NB4 (cell line): Measurements from ENCODE around the gene HERPUD1.

Experiments used
- DNase-seq: peaks from one replicate; pipeline ENCODE4 v3.0.0; 2010; ENCODE audit warnings: low read depth
- H3K4me3 ChIP-seq: one replicate; pipeline ENCODE4 v1.5.1; 2011; ENCODE audit warnings: mild to moderate bottlenecking, low read depth, low read length, moderate library complexity
- CTCF ChIP-seq: IDR thresholded peaks from one replicate; pipeline ENCODE4 v1.5.1; 2012; ENCODE audit warnings: low read depth, low read length
- MAX ChIP-seq: IDR thresholded peaks from 2 replicates; pipeline ENCODE4 v1.6.1; 2011; ENCODE audit warnings: low read depth, low read length
- MYC ChIP-seq: IDR thresholded peaks from 2 replicates; pipeline ENCODE4 v1.6.1; 2011; ENCODE audit warnings: low read depth, low read length
- POLR2A ChIP-seq: IDR thresholded peaks from 2 replicates; pipeline ENCODE4 v1.6.1; 2011; ENCODE audit warnings: mild to moderate bottlenecking; ENCODE audit not compliant: insufficient read length; ENCODE audit errors: extremely low read depth

The HERPUD1 gene

DNA sequence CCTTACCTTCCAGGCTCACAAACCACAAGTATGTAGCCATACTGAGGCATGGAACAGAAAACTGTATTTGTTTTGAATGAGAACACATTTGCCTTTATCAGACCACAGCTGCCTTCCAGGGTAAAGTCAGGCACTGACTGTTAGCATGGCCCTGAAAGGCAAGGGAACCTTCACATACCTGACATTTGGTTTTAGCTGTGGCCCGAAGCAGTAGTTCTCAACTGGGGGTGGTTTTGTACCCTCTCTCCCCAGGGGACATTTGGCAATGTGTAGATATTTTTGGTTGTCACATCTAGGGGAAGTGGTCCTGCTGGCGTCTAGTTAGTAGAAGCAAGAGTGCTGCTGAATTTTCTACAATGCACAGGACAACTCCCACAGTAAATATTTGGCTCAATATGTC, 9.2 kb downstream of the HERPUD1 start:
- no peak overlapping the region for H3K4me3 ChIP-seq
- TF ChIP-seq MYC (no peak), MAX (no peak), POLR2A (no peak), CTCF (no peak)
- peak; percentile 88 for DNase-seq

GRCh38 chr16:56941856-56942331, 10.0 kb downstream of the HERPUD1 start:
- no peak for DNase-seq
- no peak overlapping the region for H3K4me3 ChIP-seq

GRCh38 chr16:56943761-56944375, 11.9 kb downstream of the HERPUD1 start:
- DNase-seq: no peak
- H3K4me3 ChIP-seq: no peak overlapping the region
- TF ChIP-seq MYC (no peak), CTCF (no peak), POLR2A (no peak), MAX (no peak)

More at GRCh38 chr16:56941856-56942331, 10.0 kb downstream of the HERPUD1 start:
- no peak for TF ChIP-seq MYC
- TF ChIP-seq CTCF: no peak
- TF ChIP-seq POLR2A: no peak
- TF ChIP-seq MAX: no peak

DNA sequence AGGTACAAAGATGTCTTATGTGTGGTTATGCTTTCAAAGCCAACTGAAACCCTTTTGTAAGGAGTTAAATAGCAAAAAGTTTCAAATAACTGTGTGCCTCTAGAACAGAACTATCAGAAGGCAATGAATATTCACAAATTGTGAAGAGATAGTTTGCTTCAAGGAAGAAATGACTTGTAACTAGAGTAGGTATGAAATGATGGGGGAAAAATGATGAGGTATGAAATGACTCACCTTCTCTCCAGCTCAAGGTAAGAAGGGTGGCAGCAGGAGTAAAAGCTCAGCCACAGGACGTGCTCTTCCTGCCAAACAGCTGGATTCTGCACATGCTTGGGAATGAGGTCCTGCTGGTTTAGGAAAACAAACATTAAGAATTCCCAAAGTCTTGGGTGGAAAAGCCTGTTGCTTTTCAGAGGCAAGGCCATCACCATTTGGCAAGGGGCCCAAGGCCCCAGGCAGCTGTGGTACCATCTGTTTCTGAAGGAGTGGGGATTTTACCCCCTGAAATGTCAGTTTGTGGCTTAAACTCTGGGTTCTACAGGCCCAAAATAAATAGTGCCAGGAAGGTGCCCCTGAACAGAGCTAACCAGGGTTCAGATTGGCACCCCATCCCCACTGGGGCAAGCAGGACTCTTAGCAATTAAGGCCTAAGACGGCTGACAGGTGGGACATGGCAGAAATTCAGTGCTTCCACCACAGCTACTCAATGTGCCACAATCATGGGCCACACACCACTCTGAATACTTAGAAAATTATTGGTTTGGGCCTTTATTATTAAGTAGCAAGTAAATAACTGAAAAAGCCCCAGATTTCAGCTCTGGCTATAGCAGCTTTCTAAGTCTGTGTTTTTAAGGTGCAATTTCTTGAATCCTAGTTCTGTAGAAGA, 13.3 kb downstream of the HERPUD1 start:
- no peak for DNase-seq

More for the DNA sequence above, 13.3 kb downstream of the HERPUD1 start:
- no peak for TF ChIP-seq CTCF
- TF ChIP-seq MAX: no peak
- TF ChIP-seq MYC: no peak
- no peak for TF ChIP-seq POLR2A
- no peak overlapping the region for H3K4me3 ChIP-seq
